Lung (tissue), 12 donors: ENCODE results near the gene FNTB. TPM values are rescaled to one million over a fixed set of nuclear protein-coding genes. Genes with fewer than 3 reads are reported as not detected.
"Not testable (repeated sequence)": the region's sequence is repeated elsewhere in the genome, so short reads cannot be mapped to it uniquely, and the experiment has no call there.

Experiments used
- ATAC-seq: fragments of 200-7000 bp; cut with Tn5 transposase; one replicate; pipeline ENCODE4 v1.9.1; 2020; ENCODE audit warnings: moderate number of reproducible peaks; ENCODE audit not compliant: insufficient read depth, low FRiP score
- DNase-seq, 3 donors: peaks; one replicate each; pipeline ENCODE4 v3.0.0-alpha.2; 2013 to 2017
- H3K27ac ChIP-seq, 2 donors: one replicate each; pipeline ENCODE4 v1.5.1; 2013; ENCODE audit warnings: mild to moderate bottlenecking in 2 of 2, moderate library complexity in 2 of 2, control low read depth in 1 of 2, inconsistent platforms in 1 of 2, low read depth in 1 of 2, low read length in 1 of 2
- H3K27me3 ChIP-seq, 3 donors: one replicate each; pipeline ENCODE4 v1.5.1; 2013; ENCODE audit warnings: low read length in 2 of 3; ENCODE audit not compliant: control insufficient read depth in 3 of 3, insufficient read depth in 3 of 3
- H3K36me3 ChIP-seq, 4 donors: one replicate each; pipeline ENCODE4 v1.5.1; 2013; ENCODE audit warnings: low read length in 4 of 4, mild to moderate bottlenecking in 1 of 4, moderate library complexity in 1 of 4; ENCODE audit not compliant: control insufficient read depth in 4 of 4, insufficient read depth in 4 of 4
- H3K4me1 ChIP-seq, 5 donors: one replicate each; pipeline ENCODE4 v1.5.1; 2013; ENCODE audit warnings: low read length in 5 of 5, mild to moderate bottlenecking in 2 of 5, moderate library complexity in 1 of 5; ENCODE audit not compliant: control insufficient read depth in 5 of 5, insufficient read depth in 5 of 5
- H3K4me3 ChIP-seq: one replicate; pipeline ENCODE4 v1.5.1; 2013; ENCODE audit warnings: mild to moderate bottlenecking, control low read depth, moderate library complexity
- H3K9ac ChIP-seq, 2 donors: one replicate each; pipeline ENCODE4 v1.5.1; 2013; ENCODE audit warnings: low read length in 2 of 2, control low read depth in 1 of 2; ENCODE audit not compliant: insufficient read depth in 1 of 2
- H3K9me3 ChIP-seq, 4 donors: one replicate each; pipeline ENCODE4 v1.5.1; 2013; ENCODE audit warnings: low read length in 3 of 4, mild to moderate bottlenecking in 1 of 4, moderate library complexity in 1 of 4; ENCODE audit not compliant: control insufficient read depth in 4 of 4, insufficient read depth in 3 of 4
- CTCF ChIP-seq: IDR thresholded peaks from 2 replicates; pipeline ENCODE4 v1.5.1; 2012; ENCODE audit warnings: mild to moderate bottlenecking; ENCODE audit errors: control extremely low read depth, extremely low read depth
- WGBS, 2 donors: extraction: QIAGEN DNeasy Blood & Tissue Kit; methylation state at CpG; one replicate each; pipeline ENCODE4 v1.1.7; 2013; 5-methylcytosine and 5-hydroxymethylcytosine counted together
- polyA plus RNA-seq, 2 donors: library from polyadenylated mRNA; stranded (reverse); fragments of 200-250 nt; gene quantifications; one replicate each; pipeline ENCODE4 v1.2.1, GENCODE V29; 2013
- total RNA-seq, 2 donors: library from RNA; depleted of rRNA in 1 of 2; stranded (reverse); fragments of >200 nt in 1 of 2; gene quantifications; one replicate each; pipeline ENCODE4 v1.2.1, GENCODE V29; 2014 to 2021
- donor health status: control.
- donor health status: control.
- donor health status: Bipolar disorder and iron deficiency.
- donor health status: healthy.
- donor health status: DM: yes; HTN: yes; CAD: no.

Gene FNTB
- total and polyA plus RNA-seq, 4 donors, result 6.2 to 14.8 (median 10.8) TPM

- Histone ChIP-seq H3K27ac (peak overlapping the region in 1 of 2 donors; percentile 28), H3K9ac (no peak overlapping the region), H3K4me1 (peaks cover 0 to 49% (median 0%) of the 10 kb centered on the region in 5 donors), H3K36me3 (peaks cover 3 to 35% (median 31%) of the 10 kb centered on the region in 4 donors), H3K4me3 (no peak overlapping the region), H3K27me3 (no peaks in the 10 kb centered on the region), H3K9me3 (no peaks in the 10 kb centered on the region)
- peak in 1 of 3 donors; percentile 3 for DNase-seq
- 51 to 52% methylated on average over 2 of the region's 2 CpGs for WGBS, 2 donors
- no peak for TF ChIP-seq CTCF
- ATAC-seq, result no peak
Observed at GRCh38 chr14:65080960-65081747, 94.5 kb downstream of the FNTB start.

DNA sequence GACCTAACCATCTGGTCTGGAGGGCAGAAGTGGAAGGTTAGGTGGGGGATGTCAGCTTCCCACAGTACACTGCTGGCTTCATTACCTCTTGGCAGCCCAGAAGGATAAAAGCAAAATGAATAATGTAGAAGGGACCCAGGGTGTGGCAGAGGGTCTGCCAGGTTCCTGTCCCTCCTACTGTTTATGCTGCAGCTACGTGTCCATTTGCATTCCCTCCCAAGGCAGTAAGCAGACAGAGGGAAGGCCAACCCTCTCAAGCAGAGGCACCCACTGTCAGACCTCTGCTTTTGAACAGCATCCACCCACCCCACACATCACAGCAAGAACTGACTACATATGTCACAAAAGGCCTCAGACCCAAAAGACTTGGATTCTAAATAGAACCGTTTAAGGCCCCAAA, 96.2 kb downstream of the FNTB start:
- DNase-seq, result no peak
- WGBS, 2 donors, result 84 to 94% methylated on average over 2 of the region's 2 CpGs
- H3K36me3 ChIP-seq, result peaks cover 7 to 32% (median 31%) of the 10 kb centered on the region in 4 donors

DNA sequence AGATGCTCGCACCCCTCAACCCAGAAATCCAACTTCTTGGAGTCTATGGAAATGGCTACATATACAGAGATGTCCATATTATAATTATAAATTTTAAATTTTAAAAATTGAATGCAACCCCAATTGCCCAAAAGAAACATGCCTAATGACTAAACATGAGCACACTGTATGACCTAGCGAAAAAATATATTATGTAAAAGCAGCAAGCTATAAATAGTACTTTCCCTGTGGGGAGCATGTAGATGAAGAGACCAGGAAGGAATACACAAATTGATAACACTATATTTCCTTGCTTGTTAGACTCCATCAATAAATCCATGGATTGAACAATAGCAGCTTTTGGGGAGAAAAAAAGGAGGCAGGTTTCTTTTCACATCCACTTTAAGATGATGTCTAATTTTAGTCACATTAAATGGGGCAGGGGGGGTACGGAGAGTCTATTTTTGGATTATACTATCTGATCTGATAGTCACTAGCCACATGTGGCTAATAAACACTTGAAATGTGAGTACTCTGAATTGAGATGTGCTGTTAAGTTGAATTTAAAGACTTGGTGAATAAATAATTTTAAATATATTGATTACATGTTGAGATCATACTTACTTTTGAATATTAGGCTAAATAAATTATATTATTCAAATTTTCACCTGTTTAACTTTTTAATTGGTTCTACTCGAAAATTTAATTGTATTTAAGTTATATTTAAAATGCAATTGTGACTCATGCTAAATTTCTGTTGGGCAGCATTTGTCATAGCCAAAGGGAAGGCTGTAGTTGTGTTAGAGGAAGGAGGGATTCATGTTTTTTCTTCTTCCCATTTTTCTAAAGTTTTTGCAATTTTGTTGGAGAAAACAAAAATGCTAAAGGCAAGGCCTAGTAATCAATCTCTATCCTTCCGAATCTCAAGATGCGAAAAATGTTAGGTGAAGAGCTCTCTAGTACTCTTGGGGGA, 98.1 kb downstream of the FNTB start:
- Histone ChIP-seq H3K9me3 (peaks cover 0 to 5% (median 2%) of the 10 kb centered on the region in 4 donors), H3K36me3 (peaks cover 15 to 47% (median 35%) of the 10 kb centered on the region in 4 donors), H3K27ac (no peak overlapping the region), H3K27me3 (no peaks in the 10 kb centered on the region), H3K9ac (no peak overlapping the region), H3K4me1 (peaks cover 0 to 42% (median 0%) of the 10 kb centered on the region in 5 donors), H3K4me3 (no peak overlapping the region)
- no peak for TF ChIP-seq CTCF
- WGBS, 2 donors, result 84 to 89% methylated on average over 6 of the region's 6 CpGs
- ATAC-seq (no peak), DNase-seq (no peak)

More for the DNA sequence above, 96.2 kb downstream of the FNTB start:
- Histone ChIP-seq H3K27ac (no peak overlapping the region), H3K4me3 (no peak overlapping the region), H3K9me3 (peaks cover 0 to 5% (median 0%) of the 10 kb centered on the region in 4 donors), H3K4me1 (peaks cover 0 to 49% (median 0%) of the 10 kb centered on the region in 5 donors), H3K27me3 (no peaks in the 10 kb centered on the region), H3K9ac (no peak overlapping the region)
- no peak for TF ChIP-seq CTCF
- ATAC-seq, result no peak

DNA sequence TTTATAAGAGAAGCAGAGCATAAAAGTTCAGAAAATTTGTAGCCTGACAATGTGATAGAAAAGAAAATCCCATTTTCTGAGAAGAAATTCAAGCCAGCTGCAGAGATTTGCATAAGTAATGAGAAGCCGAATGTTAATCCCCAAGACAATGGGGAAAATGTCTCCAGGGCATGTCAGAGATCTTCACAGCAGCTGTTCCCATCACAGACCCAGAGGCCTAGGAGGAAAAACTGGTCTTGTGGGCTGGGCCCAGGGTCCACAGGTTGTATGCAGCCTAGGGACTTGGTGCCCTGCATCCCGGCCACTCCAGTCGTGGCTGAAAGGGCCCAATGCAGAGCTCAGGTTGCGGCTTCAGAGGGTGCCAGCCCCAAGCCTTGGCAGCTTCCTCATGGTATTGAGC, 100.0 kb downstream of the FNTB start:
- WGBS, 2 donors, result 96% methylated on average over 4 of the region's 4 CpGs
- peaks cover 20 to 52% (median 38%) of the 10 kb centered on the region in 4 donors for H3K36me3 ChIP-seq

DNA sequence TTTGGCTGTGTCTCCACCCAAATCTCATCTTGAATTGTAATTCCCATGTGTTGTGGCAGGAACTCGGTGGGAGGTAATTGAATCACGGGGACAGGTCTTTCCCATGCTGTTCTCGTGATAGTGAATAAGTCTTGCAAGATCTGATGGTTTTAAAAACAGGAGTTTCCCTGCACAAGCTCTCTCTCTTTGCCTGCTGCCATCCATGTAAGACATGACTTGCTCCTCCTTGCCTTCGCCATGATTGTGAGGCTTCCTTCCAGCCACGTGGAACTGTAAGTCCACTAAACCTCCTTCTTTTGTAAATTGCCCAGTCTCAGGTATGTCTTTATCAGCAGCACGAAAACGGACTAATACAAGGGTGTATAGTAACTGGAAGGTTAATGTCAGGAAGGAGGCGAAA, 101.1 kb downstream of the FNTB start:
- 90 to 97% methylated on average over 8 of the region's 8 CpGs for WGBS, 2 donors
- H3K9ac ChIP-seq, H3K9me3 ChIP-seq, H3K27ac ChIP-seq, H3K4me3 ChIP-seq, DNase-seq, ATAC-seq, H3K27me3 ChIP-seq: not testable (repeated sequence)
- H3K4me1 ChIP-seq, result peaks cover 0 to 46% (median 0%) of the 10 kb centered on the region in 5 donors
- H3K36me3 ChIP-seq, result peaks cover 26 to 55% (median 41%) of the 10 kb centered on the region in 4 donors

More for the DNA sequence above, 100.0 kb downstream of the FNTB start:
- not testable (repeated sequence) for H3K9ac ChIP-seq, H3K27ac ChIP-seq, ATAC-seq, H3K4me3 ChIP-seq, DNase-seq, H3K27me3 ChIP-seq, H3K9me3 ChIP-seq
- peaks cover 0 to 35% (median 0%) of the 10 kb centered on the region in 5 donors for H3K4me1 ChIP-seq
